ENCODE measurements around the gene SC5D.

SC5D gene

GRCh38 chr11:121255473-121256125 is 37.0 kb upstream of the SC5D start:
- no peak for TF ChIP-seq REST (IDR thresholded peaks at IDR 0.05; ENCODE audit: insufficient read depth in 1 of 2, low read depth in 2 of 2, low read length in 2 of 2)
- TF ChIP-seq TAF1 (IDR thresholded peaks at IDR 0.05; ENCODE audit: borderline replicate concordance, insufficient read depth, low read length), result no peak
- no peak for TF ChIP-seq FOXP2 (optimal IDR thresholded peaks at IDR 0.05; ENCODE audit: borderline replicate concordance, extremely low read depth, extremely low read length, insufficient read depth)
- TF ChIP-seq POLR2AphosphoS5 (IDR thresholded peaks at IDR 0.05; ENCODE audit: low read depth, low read length), result no peak
- TF ChIP-seq SIN3A (IDR thresholded peaks at IDR 0.05; ENCODE audit: borderline replicate concordance, insufficient read depth, low read length), result no peak

- TF ChIP-seq SIN3A (IDR thresholded peaks at IDR 0.05; ENCODE audit: borderline replicate concordance, insufficient read depth, low read length) (no peak), TAF1 (IDR thresholded peaks at IDR 0.05; ENCODE audit: borderline replicate concordance, insufficient read depth, low read length) (no peak), FOXP2 (optimal IDR thresholded peaks at IDR 0.05; ENCODE audit: borderline replicate concordance, extremely low read depth, extremely low read length, insufficient read depth) (no peak), REST (IDR thresholded peaks at IDR 0.05; ENCODE audit: insufficient read depth in 1 of 2, low read depth in 2 of 2, low read length in 2 of 2) (no peak), POLR2AphosphoS5 (IDR thresholded peaks at IDR 0.05; ENCODE audit: low read depth, low read length) (no peak)
Observed at GRCh38 chr11:121257289-121257688, 35.3 kb upstream of the SC5D start.

GRCh38 chr11:121257976-121258375 is 34.6 kb upstream of the SC5D start:
- TF ChIP-seq SIN3A (IDR thresholded peaks at IDR 0.05; ENCODE audit: borderline replicate concordance, insufficient read depth, low read length) (no peak), FOXP2 (optimal IDR thresholded peaks at IDR 0.05; ENCODE audit: borderline replicate concordance, extremely low read depth, extremely low read length, insufficient read depth) (no peak), REST (IDR thresholded peaks at IDR 0.05; ENCODE audit: insufficient read depth in 1 of 2, low read depth in 2 of 2, low read length in 2 of 2) (no peak), TAF1 (IDR thresholded peaks at IDR 0.05; ENCODE audit: borderline replicate concordance, insufficient read depth, low read length) (no peak), POLR2AphosphoS5 (IDR thresholded peaks at IDR 0.05; ENCODE audit: low read depth, low read length) (no peak)

- TF ChIP-seq SIN3A (IDR thresholded peaks at IDR 0.05; ENCODE audit: borderline replicate concordance, insufficient read depth, low read length) (no peak), TAF1 (IDR thresholded peaks at IDR 0.05; ENCODE audit: borderline replicate concordance, insufficient read depth, low read length) (no peak), REST (IDR thresholded peaks at IDR 0.05; ENCODE audit: insufficient read depth in 1 of 2, low read depth in 2 of 2, low read length in 2 of 2) (no peak), FOXP2 (optimal IDR thresholded peaks at IDR 0.05; ENCODE audit: borderline replicate concordance, extremely low read depth, extremely low read length, insufficient read depth) (no peak), POLR2AphosphoS5 (IDR thresholded peaks at IDR 0.05; ENCODE audit: low read depth, low read length) (no peak)
Observed at GRCh38 chr11:121265586-121265985, 27.0 kb upstream of the SC5D start.
